ENCODE results near the gene RAB11FIP3. TPM values are rescaled to one million over a fixed set of nuclear protein-coding genes. Genes with fewer than 3 reads are reported as not detected.

Gene RAB11FIP3
- total RNA-seq, 1 experiment from 2014 or later = 37.1 TPM

GRCh38 chr16:496097-496886 is 70.8 kb downstream of the RAB11FIP3 start:
- no peak overlapping the region for H3K14ac ChIP-seq (ENCODE audit: insufficient read depth, low read length)
- no peaks in the 10 kb centered on the region for H3K79me1 ChIP-seq (ENCODE audit: insufficient read depth, low read depth, low read length, poor library complexity, severe bottlenecking)
- no peak overlapping the region for H2BK120ac ChIP-seq (ENCODE audit: low read depth, low read length, poor library complexity, severe bottlenecking)
- H3K56ac ChIP-seq (ENCODE audit: insufficient read length, low read depth, low read length) = no peak overlapping the region
- Mint-ChIP-seq H3K27me3 (ENCODE audit: low read depth) (no peaks in the 10 kb centered on the region), H3K9me3 (no peaks in the 10 kb centered on the region), H3K4me3 (no peak overlapping the region; a peak in 1 of 5 replicates), H3K36me3 (ENCODE audit: insufficient read depth in 1 of 3, low read depth in 3 of 3) (peaks cover 4 to 22% (median 18%) of the 10 kb centered on the region in 3 experiments; a peak in 6 of 7 replicates), H3K4me1 (peaks cover 12 to 13% of the 10 kb centered on the region in 2 experiments), H3K27ac (0 out of 7 replicates have a peak overlapping the region, but pooled peaks of 1 of the 3 experiments have one; percentile 21)
- H3K4ac ChIP-seq (ENCODE audit: low read depth, low read length) = no peak overlapping the region
- no peak overlapping the region for H2BK5ac ChIP-seq (ENCODE audit: insufficient read length, low read length)
- H3K4me1 ChIP-seq (ENCODE audit: insufficient read depth, low read length) = no peaks in the 10 kb centered on the region
- no peak overlapping the region for H2AK5ac ChIP-seq (ENCODE audit: insufficient read length, low read length)
- no peak overlapping the region for H4K8ac ChIP-seq (replicated peaks; ENCODE audit: insufficient read length, low read depth, low read length)
- no peak overlapping the region for H4K5ac ChIP-seq (ENCODE audit: insufficient read length, low read depth, low read length)
- H3T11ph ChIP-seq (ENCODE audit: low read length) = no peak overlapping the region
- H3K23ac ChIP-seq (ENCODE audit: insufficient read length, low read depth, low read length) = no peak overlapping the region
- no peak overlapping the region for H2AFZ ChIP-seq (ENCODE audit: low read length)
- no peaks in the 10 kb centered on the region for H3K79me2 ChIP-seq (ENCODE audit: insufficient read depth, low read length)
- H2BK15ac ChIP-seq (ENCODE audit: low read depth, low read length) = no peak overlapping the region
- no peak for DNase-seq
- H3K4me2 ChIP-seq (ENCODE audit: insufficient read depth, insufficient read length, low read length) = no peak overlapping the region
- no peak overlapping the region for H2BK12ac ChIP-seq (ENCODE audit: insufficient read length, low read depth, low read length)
- H3K27me3 ChIP-seq (ENCODE audit: insufficient read depth, low read length) = no peaks in the 10 kb centered on the region
- TF ChIP-seq CTCF (conservative IDR thresholded peaks at IDR 0.05) = no peak
- WGBS (ENCODE audit: extremely low coverage, insufficient read length, low lambda C conversion rate) = no CpG with 5 or more reads among the region's 21 CpGs
- no peaks in the 10 kb centered on the region for H3K9me3 ChIP-seq (ENCODE audit: control insufficient read depth, low read depth, low read length)
- no peak overlapping the region for H3K18ac ChIP-seq (ENCODE audit: insufficient read length, low read depth, low read length)
- no peak overlapping the region for H2BK20ac ChIP-seq (ENCODE audit: low read depth, low read length, poor library complexity, severe bottlenecking)
- H3K23me2 ChIP-seq (ENCODE audit: insufficient read length, low read depth, low read length, poor library complexity, severe bottlenecking) = no peaks in the 10 kb centered on the region
- no peaks in the 10 kb centered on the region for H4K20me1 ChIP-seq (ENCODE audit: control insufficient read depth, insufficient read depth, insufficient read length)
- H4K91ac ChIP-seq (ENCODE audit: insufficient read length, low read depth, low read length) = no peak overlapping the region
- no peak overlapping the region for H3K27ac ChIP-seq (ENCODE audit: insufficient read length, low read depth, low read length)
- H3K9ac ChIP-seq (ENCODE audit: extremely low read depth, insufficient read length, low read length) = no peak overlapping the region
